NCI-H128 (cell line): Measurements from ENCODE around the gene ST8SIA6.
"Not testable (repeated sequence)": the region's sequence is repeated elsewhere in the genome, so short reads cannot be mapped to it uniquely, and the experiment has no call there.

ENCODE experiments used
- DNase-seq: peaks from one replicate; lab custom pipeline; 2025; ENCODE audit not compliant: unreplicated experiment; lab: John Stamatoyannopoulos, UW

ST8SIA6 gene, protein sequence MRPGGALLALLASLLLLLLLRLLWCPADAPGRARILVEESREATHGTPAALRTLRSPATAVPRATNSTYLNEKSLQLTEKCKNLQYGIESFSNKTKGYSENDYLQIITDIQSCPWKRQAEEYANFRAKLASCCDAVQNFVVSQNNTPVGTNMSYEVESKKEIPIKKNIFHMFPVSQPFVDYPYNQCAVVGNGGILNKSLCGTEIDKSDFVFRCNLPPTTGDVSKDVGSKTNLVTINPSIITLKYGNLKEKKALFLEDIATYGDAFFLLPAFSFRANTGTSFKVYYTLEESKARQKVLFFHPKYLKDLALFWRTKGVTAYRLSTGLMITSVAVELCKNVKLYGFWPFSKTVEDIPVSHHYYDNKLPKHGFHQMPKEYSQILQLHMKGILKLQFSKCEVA

DNA sequence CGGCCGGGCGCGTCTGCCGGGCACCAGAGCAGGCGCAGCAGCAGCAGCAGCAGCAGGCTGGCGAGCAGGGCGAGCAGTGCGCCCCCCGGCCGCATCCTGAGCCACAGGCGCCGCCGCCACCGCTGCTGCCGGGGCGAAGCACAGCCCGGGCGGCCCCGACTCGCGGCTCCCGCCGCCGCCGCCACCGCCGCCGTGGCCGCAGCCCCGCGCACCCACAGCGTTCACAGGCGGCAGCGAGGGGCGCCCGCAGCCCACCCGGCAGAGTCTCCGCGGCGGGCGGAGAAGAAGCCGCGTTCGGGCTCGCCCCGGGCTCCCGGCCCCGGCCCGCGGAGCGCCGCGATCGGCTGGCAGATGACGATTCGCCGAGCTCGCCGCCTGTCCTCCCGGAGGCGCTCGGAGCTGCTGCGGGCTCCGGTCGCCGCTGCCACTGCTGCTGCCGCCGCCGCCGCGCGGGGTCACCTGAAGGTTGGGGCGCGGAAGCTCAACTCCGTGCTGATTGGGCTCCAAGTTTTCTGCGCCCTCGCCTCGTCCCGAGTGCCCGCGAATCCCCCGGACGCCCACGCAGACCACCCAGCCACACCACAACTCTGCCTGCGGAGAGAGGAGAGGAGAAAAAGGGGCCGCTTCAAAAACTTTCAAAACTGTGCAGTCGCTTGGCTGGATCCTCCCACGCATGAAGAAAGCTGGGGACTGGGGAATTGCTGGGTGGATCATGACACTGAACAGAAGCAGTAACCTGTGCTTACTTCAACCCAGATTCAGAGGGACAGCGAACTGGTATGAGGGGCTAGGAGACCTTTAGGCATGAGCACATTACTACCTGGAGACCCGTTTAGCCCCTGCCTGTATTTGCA is at the start of gene ST8SIA6:
Gene ST8SIA6, minus strand, starts transcription at position 435 of the 854 bp plus-strand sequence. Its CDS starts 340 bp downstream, at position 95.
- DNase-seq, result no peak

GRCh38 chr10:17503795-17504194 is 49.4 kb upstream of the ST8SIA6 start:
- DNase-seq, result no peak

DNA sequence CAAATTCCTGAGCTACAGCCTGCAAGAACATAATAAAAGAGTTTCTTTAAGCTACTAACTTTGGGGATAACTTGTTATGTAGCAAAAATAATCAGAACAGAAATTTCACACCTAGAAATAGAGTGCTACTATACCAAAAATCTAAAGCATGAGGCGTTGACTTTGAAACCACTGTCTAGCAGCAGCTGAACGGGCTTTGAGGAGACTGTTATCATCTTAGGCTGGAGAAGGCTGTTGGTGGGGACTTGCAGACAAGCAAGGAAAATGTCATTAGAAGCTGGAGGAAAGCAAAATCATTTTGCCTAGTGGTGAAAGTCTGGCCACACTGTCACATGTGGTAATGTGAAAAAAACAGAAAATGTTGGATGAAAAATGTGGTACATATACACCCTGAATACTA is 48.4 kb upstream of the ST8SIA6 start:
- no peak for DNase-seq

- DNase-seq, result not testable (repeated sequence)
These were observed 44.6 kb upstream of the ST8SIA6 start for GRCh38 chr10:17499014-17499413.

DNA sequence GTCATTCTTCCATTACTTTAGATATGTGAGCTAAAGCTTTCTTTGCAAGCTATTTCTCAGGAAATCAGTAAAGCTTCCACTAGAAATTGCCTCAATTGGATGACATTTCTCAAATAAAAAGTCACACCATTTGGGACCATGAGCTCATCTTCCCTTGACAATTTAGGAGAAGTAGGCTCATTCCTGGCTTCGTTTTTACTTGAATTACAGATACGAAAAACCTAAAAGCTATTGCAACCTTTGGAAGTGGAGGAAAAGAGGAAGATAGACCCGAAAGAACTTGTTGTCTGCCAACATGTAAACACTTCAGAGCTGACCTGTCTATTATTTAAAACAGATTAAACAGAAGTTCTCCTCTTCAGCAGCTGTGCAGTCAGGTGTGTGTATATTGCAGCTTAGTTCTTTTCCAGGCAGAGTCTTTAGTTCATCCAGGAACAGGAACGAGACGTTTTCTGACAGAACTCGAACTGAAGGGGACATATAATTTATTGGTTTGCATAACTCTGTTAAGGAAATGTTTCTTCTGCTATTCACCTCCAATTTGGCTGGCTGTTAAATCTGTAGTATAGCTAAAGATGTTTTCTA is 43.1 kb upstream of the ST8SIA6 start:
- DNase-seq, result no peak

GRCh38 chr10:17494626-17495260 is 40.3 kb upstream of the ST8SIA6 start:
- DNase-seq, result no peak

- DNase-seq, result no peak
These were observed 34.5 kb upstream of the ST8SIA6 start for GRCh38 chr10:17488848-17489247.

GRCh38 chr10:17483079-17483478 is 28.7 kb upstream of the ST8SIA6 start:
- no peak for DNase-seq

- no peak for DNase-seq
These were observed 25.4 kb upstream of the ST8SIA6 start for GRCh38 chr10:17479822-17480221.

- DNase-seq, result no peak
These were observed 24.7 kb upstream of the ST8SIA6 start for GRCh38 chr10:17479015-17479615.

- DNase-seq, result no peak
These were observed 21.7 kb upstream of the ST8SIA6 start for GRCh38 chr10:17476073-17476472.

DNA sequence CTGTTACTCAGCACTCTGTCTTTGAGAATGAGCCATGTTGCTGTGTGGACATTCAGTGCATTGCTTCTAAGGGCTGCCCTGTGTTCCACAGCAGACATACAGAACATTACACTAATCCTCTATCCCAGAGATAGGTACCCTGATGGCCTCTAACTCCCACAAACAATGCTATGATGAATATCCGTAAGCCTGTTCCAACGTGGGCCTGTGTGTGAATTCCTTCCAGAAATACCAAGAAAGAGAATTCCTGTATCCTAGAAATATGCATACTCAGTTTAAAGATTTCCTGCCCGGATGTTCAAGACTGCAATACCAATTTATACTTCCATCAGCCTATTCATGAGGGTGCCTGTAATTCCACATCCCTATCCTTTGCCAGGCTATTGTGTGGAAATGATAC is 21.3 kb upstream of the ST8SIA6 start:
- DNase-seq, result no peak

GRCh38 chr10:17474595-17475323 is 20.4 kb upstream of the ST8SIA6 start:
- DNase-seq, result no peak

GRCh38 chr10:17473228-17473950 is 19.0 kb upstream of the ST8SIA6 start:
- no peak for DNase-seq

DNA sequence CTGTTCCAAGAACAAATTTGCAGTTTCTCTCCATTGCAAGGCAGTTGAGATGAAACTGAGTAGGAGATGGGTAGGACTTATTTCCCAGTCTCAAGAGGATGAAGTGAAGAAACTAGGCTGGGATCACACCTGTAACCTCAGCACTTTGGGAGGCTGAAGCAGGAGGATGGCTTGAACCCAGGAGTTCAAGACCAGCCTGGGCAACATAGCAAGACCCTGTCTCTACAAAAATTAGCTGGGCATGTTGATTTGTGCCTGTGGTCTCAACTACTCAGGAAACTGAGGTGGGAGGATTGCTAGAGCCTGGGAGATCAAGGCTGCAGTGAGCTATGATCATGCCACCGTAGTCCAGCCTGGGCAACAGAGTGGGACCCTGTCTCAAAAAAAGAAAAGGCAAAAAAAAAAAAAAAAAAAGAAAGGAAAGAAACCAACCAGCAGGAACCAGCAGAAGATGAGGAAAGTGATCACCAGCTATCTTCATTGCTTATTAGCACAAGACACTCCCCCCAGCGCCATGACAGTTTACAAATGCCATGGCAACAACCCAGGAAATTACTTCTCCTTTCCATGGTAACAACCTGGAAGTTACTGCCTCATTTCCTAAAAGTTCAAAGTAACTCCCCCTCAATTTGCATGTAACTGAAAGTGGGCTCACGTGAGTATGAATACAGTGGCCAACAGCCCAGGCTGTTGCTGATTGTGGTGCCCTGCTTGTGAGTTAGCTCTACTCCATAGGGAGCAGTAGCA is 18.3 kb upstream of the ST8SIA6 start:
- DNase-seq, result no peak

- DNase-seq, result no peak
These were observed 15.9 kb upstream of the ST8SIA6 start for GRCh38 chr10:17470246-17470645.

DNA sequence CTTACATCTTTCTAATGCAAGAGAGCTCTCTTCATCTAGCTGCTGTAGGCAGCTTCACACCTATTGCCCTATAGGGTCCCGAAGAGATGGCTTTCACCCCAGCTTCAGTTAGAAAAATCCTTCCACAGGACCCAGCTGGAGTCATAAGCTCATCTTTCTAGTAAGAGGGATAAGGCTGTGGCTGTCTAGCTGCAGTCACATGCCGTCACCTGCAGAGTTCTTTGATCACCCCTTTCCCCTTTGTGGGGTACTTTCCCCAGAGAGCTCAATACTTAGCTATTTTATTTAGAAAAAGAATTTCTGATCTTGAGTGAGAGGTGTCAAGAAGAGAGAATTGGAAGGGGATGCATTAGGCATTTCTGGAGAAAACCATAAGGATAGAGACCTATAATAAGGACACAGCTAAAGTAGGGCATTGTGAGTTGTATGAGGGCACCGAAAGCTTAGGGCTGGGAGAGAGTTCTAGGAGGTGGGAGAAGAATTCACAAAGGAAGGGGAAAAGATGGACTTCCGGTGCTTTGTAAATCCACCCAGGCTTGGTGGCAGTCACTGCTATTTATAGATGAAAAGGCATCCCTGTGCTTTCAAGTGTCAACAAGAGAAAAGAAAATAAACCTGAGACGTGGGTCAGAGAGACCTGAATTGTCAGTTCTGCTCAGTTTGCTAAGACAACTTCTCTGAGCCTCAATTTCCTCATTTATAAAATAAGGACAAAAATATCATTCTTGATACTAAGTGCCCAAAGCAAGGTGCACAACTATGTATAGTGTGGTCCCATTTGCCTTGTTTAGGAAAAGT is 11.1 kb upstream of the ST8SIA6 start:
- no peak for DNase-seq

DNA sequence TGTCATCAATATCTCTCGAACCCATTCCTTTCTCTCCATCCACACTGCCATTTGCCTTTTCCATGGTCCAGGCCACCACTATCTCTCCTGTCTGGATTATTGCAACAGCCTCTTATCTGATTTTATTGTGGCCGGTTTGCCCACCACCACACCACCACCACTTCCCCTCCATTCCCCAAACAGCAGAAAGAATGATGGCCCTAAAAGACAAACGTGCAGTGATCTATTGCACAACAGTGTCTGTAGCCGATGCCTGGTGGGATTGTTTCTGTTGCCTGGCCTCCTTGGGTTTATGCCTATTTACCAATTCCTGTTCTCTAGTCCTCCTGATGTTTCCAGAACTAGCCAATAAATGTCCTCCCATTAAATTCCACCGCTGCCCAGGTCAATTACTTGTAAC is 10.2 kb upstream of the ST8SIA6 start:
- DNase-seq, result no peak
